IPS-18c (cell line): ENCODE results near the gene CCDC146.

Source experiments
- H3K4me3 ChIP-seq: 2 replicates; pipeline ENCODE4 v1.7.0; 2013; ENCODE audit warnings: low read depth, mild to moderate bottlenecking, low read length, moderate library complexity; ENCODE audit not compliant: insufficient read depth
- H3K9me3 ChIP-seq: one replicate; pipeline ENCODE4 v1.6.1; 2013; ENCODE audit warnings: mild to moderate bottlenecking, low read length, moderate library complexity; ENCODE audit not compliant: control insufficient read depth, insufficient read depth

The CCDC146 gene

GRCh38 chr7:77290425-77290824 lies 168.0 kb downstream of the CCDC146 start:
- H3K4me3 ChIP-seq = no peak overlapping the region
- H3K9me3 ChIP-seq = no peaks in the 10 kb centered on the region

- Histone ChIP-seq H3K9me3 (no peaks in the 10 kb centered on the region), H3K4me3 (no peak overlapping the region)
Observed at GRCh38 chr7:77293046-77293445, 170.6 kb downstream of the CCDC146 start.

- Histone ChIP-seq H3K9me3 (no peaks in the 10 kb centered on the region), H3K4me3 (no peak overlapping the region)
Observed at GRCh38 chr7:77295549-77295948, 173.1 kb downstream of the CCDC146 start.

GRCh38 chr7:77306231-77307067 lies 184.0 kb downstream of the CCDC146 start:
- H3K4me3 ChIP-seq = no peak overlapping the region
- H3K9me3 ChIP-seq = no peaks in the 10 kb centered on the region

- Histone ChIP-seq H3K4me3 (no peak overlapping the region; the same call in 1 of the 2 replicates), H3K9me3 (no peaks in the 10 kb centered on the region)
Observed at GRCh38 chr7:77308792-77309191, 186.4 kb downstream of the CCDC146 start.

- no peaks in the 10 kb centered on the region for H3K9me3 ChIP-seq
- H3K4me3 ChIP-seq = no peak overlapping the region
Observed at GRCh38 chr7:77309714-77310220, 187.4 kb downstream of the CCDC146 start.

- Histone ChIP-seq H3K9me3 (no peaks in the 10 kb centered on the region), H3K4me3 (no peak overlapping the region)
Observed at GRCh38 chr7:77310982-77311381, 188.6 kb downstream of the CCDC146 start.

GRCh38 chr7:77313085-77313484 lies 190.7 kb downstream of the CCDC146 start:
- H3K4me3 ChIP-seq = no peak overlapping the region
- H3K9me3 ChIP-seq = no peaks in the 10 kb centered on the region

GRCh38 chr7:77313876-77314480 lies 191.6 kb downstream of the CCDC146 start:
- no peak overlapping the region for H3K4me3 ChIP-seq
- H3K9me3 ChIP-seq = no peaks in the 10 kb centered on the region

- Histone ChIP-seq H3K9me3 (no peaks in the 10 kb centered on the region), H3K4me3 (no peak overlapping the region)
Observed at GRCh38 chr7:77315182-77315591, 192.8 kb downstream of the CCDC146 start.

GRCh38 chr7:77316219-77316978 lies 194.0 kb downstream of the CCDC146 start:
- Histone ChIP-seq H3K4me3 (no peak overlapping the region), H3K9me3 (no peaks in the 10 kb centered on the region)

- no peaks in the 10 kb centered on the region for H3K9me3 ChIP-seq
- H3K4me3 ChIP-seq = no peak overlapping the region
Observed at GRCh38 chr7:77318019-77318418, 195.6 kb downstream of the CCDC146 start.

GRCh38 chr7:77320137-77320536 lies 197.7 kb downstream of the CCDC146 start:
- Histone ChIP-seq H3K9me3 (no peaks in the 10 kb centered on the region), H3K4me3 (no peak overlapping the region)

GRCh38 chr7:77320714-77321113 lies 198.3 kb downstream of the CCDC146 start:
- Histone ChIP-seq H3K4me3 (no peak overlapping the region), H3K9me3 (no peaks in the 10 kb centered on the region)

GRCh38 chr7:77321300-77321699 lies 198.9 kb downstream of the CCDC146 start:
- no peak overlapping the region for H3K4me3 ChIP-seq

GRCh38 chr7:77326131-77326530 lies 203.7 kb downstream of the CCDC146 start:
- H3K9me3 ChIP-seq = no peaks in the 10 kb centered on the region
- H3K4me3 ChIP-seq = no peak overlapping the region

More at GRCh38 chr7:77321300-77321699, 198.9 kb downstream of the CCDC146 start:
- H3K9me3 ChIP-seq = no peaks in the 10 kb centered on the region

GRCh38 chr7:77327067-77327931 lies 204.9 kb downstream of the CCDC146 start:
- H3K4me3 ChIP-seq = no peak overlapping the region
- H3K9me3 ChIP-seq = no peaks in the 10 kb centered on the region
